MM.1S (cell line): ENCODE results near the gene SLC38A6.

ENCODE experiments used
- CTCF ChIP-seq: fragments of 300-600 bp; sonication (generic); IDR thresholded peaks from 2 replicates; pipeline ENCODE4 v1.5.1; 2016; ENCODE audit warnings: antibody characterized with exemption, low read length, mixed read lengths
- EZH2phosphoT487 ChIP-seq: fragments of 300-600 bp; sonication (generic); IDR thresholded peaks from 2 replicates; pipeline ENCODE4 v1.6.1; 2018; ENCODE audit warnings: antibody characterized with exemption, low read length

GRCh38 chr14:60964904-60965303, 16.1 kb upstream of the SLC38A6 start:
- TF ChIP-seq CTCF (no peak), EZH2phosphoT487 (no peak)
